HEK293T (cell line): ENCODE measurements around the gene TDG.

Source experiments
- BHLHE40 ChIP-seq: fragments of 450-650 bp; IDR thresholded peaks from 2 replicates; pipeline ENCODE4 v1.6.1; 2016; ENCODE audit warnings: mild to moderate bottlenecking, moderate library complexity, borderline replicate concordance
- ELF4 ChIP-seq: fragments of 450-650 bp; IDR thresholded peaks from 2 replicates; pipeline ENCODE4 v1.6.1; 2017; ENCODE audit warnings: antibody characterized with exemption
- FOXA1 ChIP-seq: fragments of 450-650 bp; IDR thresholded peaks from 2 replicates; pipeline ENCODE4 v1.6.1; 2016; ENCODE audit warnings: mild to moderate bottlenecking
- FOXM1 ChIP-seq: fragments of 450-650 bp; IDR thresholded peaks from 2 replicates; pipeline ENCODE4 v1.6.1; 2017; ENCODE audit warnings: mild to moderate bottlenecking, borderline replicate concordance
- HDGF ChIP-seq: fragments of 450-650 bp; IDR thresholded peaks from 2 replicates; pipeline ENCODE4 v1.6.1; 2017; ENCODE audit warnings: antibody characterized with exemption, borderline replicate concordance
- SP1 ChIP-seq: fragments of 450-650 bp; IDR thresholded peaks from 2 replicates; pipeline ENCODE4 v1.6.1; 2017
- SUZ12 ChIP-seq: fragments of 450-650 bp; IDR thresholded peaks from 2 replicates; pipeline ENCODE4 v1.6.1; 2016; ENCODE audit warnings: mild to moderate bottlenecking
- ZNF384 ChIP-seq: fragments of 450-650 bp; IDR thresholded peaks from 2 replicates; pipeline ENCODE4 v1.6.1; 2016
- TF ChIP-seq, protein P1 (sequence below): fragments of 450-650 bp; IDR thresholded peaks from 2 replicates; pipeline ENCODE4 v1.6.1; 2016

DNA sequence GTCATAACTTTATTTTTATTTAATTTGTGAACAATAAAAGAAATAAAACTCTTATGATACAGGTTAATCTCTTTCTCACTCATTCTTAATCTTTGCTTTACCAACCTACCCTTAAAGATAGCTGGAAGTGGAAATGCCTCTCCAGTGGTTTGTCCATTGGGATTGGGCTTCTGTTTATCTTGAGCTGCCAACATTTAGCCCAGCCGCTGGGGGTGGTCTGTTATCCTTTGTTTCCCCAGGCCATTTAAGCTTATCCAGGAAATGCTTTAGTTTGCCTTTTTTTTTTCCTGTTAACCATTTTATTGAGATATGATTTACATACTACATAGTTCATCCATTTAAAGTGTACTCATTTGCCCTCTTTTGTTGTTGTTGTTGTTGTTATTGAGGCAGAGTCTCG lies 8.2 kb downstream of the TDG start:
- TF ChIP-seq SUZ12 (no peak), FOXM1 (no peak), SP1 (no peak), ZNF384 (no peak), HDGF (no peak), FOXA1 (no peak), ELF4 (no peak), BHLHE40 (no peak)
- TF ChIP-seq, protein P1, sequence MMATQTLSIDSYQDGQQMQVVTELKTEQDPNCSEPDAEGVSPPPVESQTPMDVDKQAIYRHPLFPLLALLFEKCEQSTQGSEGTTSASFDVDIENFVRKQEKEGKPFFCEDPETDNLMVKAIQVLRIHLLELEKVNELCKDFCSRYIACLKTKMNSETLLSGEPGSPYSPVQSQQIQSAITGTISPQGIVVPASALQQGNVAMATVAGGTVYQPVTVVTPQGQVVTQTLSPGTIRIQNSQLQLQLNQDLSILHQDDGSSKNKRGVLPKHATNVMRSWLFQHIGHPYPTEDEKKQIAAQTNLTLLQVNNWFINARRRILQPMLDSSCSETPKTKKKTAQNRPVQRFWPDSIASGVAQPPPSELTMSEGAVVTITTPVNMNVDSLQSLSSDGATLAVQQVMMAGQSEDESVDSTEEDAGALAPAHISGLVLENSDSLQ, result no peak
